Stimulated activated CD8-positive, alpha-beta memory T cell treated with anti-CD3 and anti-CD28 coated beads, Interleukin-7, amount 100 ng/mL, for 24 hours (primary cell): ENCODE data around the gene GTF2F1.
"Not testable (repeated sequence)": the region's sequence is repeated elsewhere in the genome, so short reads cannot be mapped to it uniquely, and the experiment has no call there.

ENCODE experiments used
- DNase-seq: peaks from one replicate; pipeline ENCODE4 v3.0.0-alpha.2; 2020; ENCODE audit warnings: low read depth

GTF2F1 gene

GRCh38 chr19:6384381-6384780 is 8.6 kb downstream of the GTF2F1 start:
- no peak for DNase-seq

GRCh38 chr19:6383188-6383587 is 9.8 kb downstream of the GTF2F1 start:
- no peak for DNase-seq

GRCh38 chr19:6381030-6381750 is 11.8 kb downstream of the GTF2F1 start:
- DNase-seq: no peak

GRCh38 chr19:6379744-6380143 is 13.2 kb downstream of the GTF2F1 start:
- DNase-seq: no peak

- DNase-seq: no peak
Measured at GRCh38 chr19:6378486-6378885, 14.5 kb downstream of the GTF2F1 start.

GRCh38 chr19:6378041-6378440 is 14.9 kb downstream of the GTF2F1 start:
- DNase-seq: no peak

- no peak for DNase-seq
Measured at GRCh38 chr19:6376512-6377190, 16.3 kb downstream of the GTF2F1 start.

- no peak for DNase-seq
Measured at GRCh38 chr19:6375411-6376010, 17.5 kb downstream of the GTF2F1 start, which contains the start of gene PSPN. Gene PSPN (minus strand): TSS chr19:6375933. CDS start chr19:6375849, 84 bp downstream.

GRCh38 chr19:6374711-6375410 is 18.1 kb downstream of the GTF2F1 start:
- no peak for DNase-seq

- no peak for DNase-seq
Measured at GRCh38 chr19:6374161-6374709, 18.7 kb downstream of the GTF2F1 start.

GRCh38 chr19:6373813-6374108 is 19.2 kb downstream of the GTF2F1 start:
- no peak for DNase-seq

GRCh38 chr19:6373096-6373812 is 19.7 kb downstream of the GTF2F1 start:
- DNase-seq: peak; percentile 98

GRCh38 chr19:6372594-6373095 is 20.3 kb downstream of the GTF2F1 start, which contains the start of gene ALKBH7:
Gene ALKBH7 (plus strand): TSS chr19:6372794. CDS start chr19:6372821, 27 bp downstream.
- peak; percentile 87 for DNase-seq

GRCh38 chr19:6364353-6364752 is 28.6 kb downstream of the GTF2F1 start:
- DNase-seq: no peak

- no peak for DNase-seq
Measured at GRCh38 chr19:6362351-6362801, 30.6 kb downstream of the GTF2F1 start.

- DNase-seq: no peak
Measured at GRCh38 chr19:6362027-6362350, 31.0 kb downstream of the GTF2F1 start.

- DNase-seq: not testable (repeated sequence)
Measured at GRCh38 chr19:6360857-6361216, 32.1 kb downstream of the GTF2F1 start.

- not testable (repeated sequence) for DNase-seq
Measured at GRCh38 chr19:6360445-6360844, 32.5 kb downstream of the GTF2F1 start.

GRCh38 chr19:6359568-6360341 is 33.2 kb downstream of the GTF2F1 start:
- DNase-seq: no peak

- no peak for DNase-seq
Measured at GRCh38 chr19:6358003-6358402, 35.0 kb downstream of the GTF2F1 start.

GRCh38 chr19:6357174-6357573 is 35.8 kb downstream of the GTF2F1 start:
- DNase-seq: no peak
